Naive thymus-derived CD8-positive, alpha-beta T cell (primary cell): ENCODE measurements around the gene CTTN. TPM values are rescaled to one million over a fixed set of nuclear protein-coding genes. Genes with fewer than 3 reads are reported as not detected.

Source experiments
- ATAC-seq, 2 donors: fragments of 150-1000 bp; cut with Tn5 transposase in 1 of 2; sonication (Bioruptor Pico), chemical (Tn5 transposase) in 1 of 2; 1 replicate in 1 of 2; 2 replicates in 1 of 2; pipeline ENCODE4 v1.10.0; 2021; ENCODE audit warnings: mild to moderate bottlenecking in 2 of 2, moderate library complexity in 2 of 2
- POLR2A ChIA-PET: fragments of 350-600 bp; sonication (Branson Sonifier 250); formaldehyde crosslinking; loops from one replicate; lab custom pipeline; 2021; ENCODE audit warnings: antibody characterized with exemption; lab: Charles Lee
- DNase-seq, 10 donors: peaks; one replicate each; pipeline versions ENCODE4 v3.0.0 to v3.0.0-alpha.2; 2020 to 2022
- H3K27ac Mint-ChIP-seq, 10 donors: one replicate each; pipeline ENCODE4 v1.8.0; 2020 to 2022; ENCODE audit warnings: mild to moderate bottlenecking in 10 of 10, mixed read lengths in 10 of 10, moderate library complexity in 4 of 10, inconsistent platforms in 1 of 10
- H3K27me3 Mint-ChIP-seq, 5 donors: one replicate each; pipeline ENCODE4 v1.8.0; 2021 to 2022; ENCODE audit warnings: mixed read lengths in 5 of 5
- H3K36me3 Mint-ChIP-seq, 3 donors: one replicate each; pipeline ENCODE4 v1.8.0; 2020 to 2022; ENCODE audit warnings: mixed read lengths in 3 of 3, mild to moderate bottlenecking in 2 of 3, inconsistent platforms in 1 of 3
- H3K4me1 Mint-ChIP-seq, 4 donors: one replicate each; pipeline ENCODE4 v1.8.0; 2021 to 2022; ENCODE audit warnings: mixed read lengths in 4 of 4
- H3K4me3 Mint-ChIP-seq, 10 donors: one replicate each; pipeline ENCODE4 v1.8.0; 2020 to 2022; ENCODE audit warnings: mild to moderate bottlenecking in 10 of 10, mixed read lengths in 10 of 10, moderate library complexity in 6 of 10, inconsistent platforms in 1 of 10
- H3K9me3 Mint-ChIP-seq, 9 donors: one replicate each; pipeline ENCODE4 v1.8.0; 2020 to 2022; ENCODE audit warnings: mixed read lengths in 9 of 9, mild to moderate bottlenecking in 3 of 9, inconsistent platforms in 1 of 9, moderate library complexity in 1 of 9
- polyA plus RNA-seq, 3 donors: library from polyadenylated mRNA; unstranded; fragments of 300-500 nt; fragmentation: Illumina TruSeq; gene quantifications; one replicate each; pipeline ENCODE4 v1.2.3, GENCODE V29; 2021
- total RNA-seq, 8 experiments: library from RNA in 2 of 8; stranded (reverse) in 2 of 8; gene quantifications; one replicate each; pipeline ENCODE4 v1.2.3 and lab custom pipeline; 2021 to 2026

Gene CTTN
- total and polyA plus RNA-seq, 5 experiments from 2014 or later: 0.16 TPM; not detected in 4

DNA sequence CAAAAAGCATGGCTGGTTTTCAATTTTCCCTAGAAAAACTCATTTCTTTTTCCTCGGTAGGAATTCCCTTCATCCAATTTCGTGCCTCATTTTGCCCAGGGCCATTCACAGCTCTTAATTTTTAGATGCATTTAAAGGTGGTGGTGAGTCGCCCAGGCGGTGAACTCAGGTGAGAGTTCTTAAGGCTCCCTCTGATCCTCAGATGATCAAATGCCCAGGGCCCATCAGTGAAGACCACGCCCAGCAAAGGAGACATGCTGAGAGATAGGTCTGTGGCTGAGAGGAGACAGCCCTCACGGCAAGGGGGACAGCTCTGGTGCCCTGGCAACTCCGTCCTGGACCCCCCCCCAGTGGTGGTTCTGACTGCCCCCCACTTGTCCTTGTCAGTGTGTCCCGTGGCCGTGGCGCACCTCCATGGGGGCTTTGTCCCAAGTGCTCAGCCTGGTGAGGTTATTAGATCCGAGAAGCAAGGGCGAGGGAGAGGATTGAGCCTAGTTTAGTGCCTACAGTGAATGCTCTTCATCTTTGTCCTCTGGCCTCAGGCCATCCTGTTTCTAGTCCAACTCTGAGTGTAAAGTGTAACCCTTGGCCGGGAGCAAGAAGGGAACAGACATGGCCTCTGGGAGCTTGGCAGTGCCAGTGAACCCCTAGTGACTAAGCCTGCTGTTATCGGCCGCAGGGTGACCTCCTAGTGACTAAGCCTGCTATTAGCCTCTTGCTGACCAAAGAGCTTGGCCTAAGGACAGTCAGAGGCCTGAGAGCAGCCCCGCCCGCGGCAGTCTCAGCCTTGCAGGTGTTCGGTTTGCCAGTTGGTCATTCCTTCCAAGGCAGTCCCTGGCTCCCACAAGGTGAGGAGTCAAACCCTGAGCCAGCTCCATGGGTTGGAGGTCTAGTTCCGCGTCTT is 83.5 kb downstream of the CTTN start:
- H3K9me3 Mint-ChIP-seq: no peaks in the 10 kb centered on the region
- peaks cover 0 to 10% (median 0%) of the 10 kb centered on the region in 5 donors for H3K27me3 Mint-ChIP-seq
- H3K27ac Mint-ChIP-seq: no peak overlapping the region
- no peak overlapping the region for H3K4me3 Mint-ChIP-seq
- no peaks in the 10 kb centered on the region for H3K36me3 Mint-ChIP-seq
- DNase-seq (peak in 1 of 10 donors; percentile 51), ATAC-seq (no peak)
- H3K4me1 Mint-ChIP-seq: no peaks in the 10 kb centered on the region
- POLR2A ChIA-PET: no interaction called here

DNA sequence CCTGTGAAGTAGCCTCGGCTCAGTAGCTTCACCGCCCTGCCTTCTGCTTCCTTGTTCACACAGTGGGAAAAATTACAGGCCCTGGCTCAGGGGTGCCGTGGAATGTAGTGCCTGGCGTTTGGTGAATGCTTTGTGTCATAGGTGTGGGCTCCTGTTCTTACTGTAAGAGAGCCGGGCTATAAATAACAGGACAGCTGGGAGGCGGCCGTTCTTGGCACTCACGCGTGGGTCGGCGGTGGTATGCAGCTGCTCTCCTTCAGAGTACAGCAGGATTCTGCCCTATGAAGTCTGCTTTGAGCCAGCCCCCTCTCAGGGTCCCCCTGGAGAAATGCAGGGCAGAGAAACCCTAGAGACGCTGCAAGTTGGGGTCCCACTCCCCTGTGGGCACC is 84.2 kb downstream of the CTTN start:
- no peaks in the 10 kb centered on the region for H3K36me3 Mint-ChIP-seq
- ATAC-seq: no peak
- peaks cover 0 to 10% (median 0%) of the 10 kb centered on the region in 5 donors for H3K27me3 Mint-ChIP-seq
- peaks cover 0 to under 1% (median 0%) of the 10 kb centered on the region in 9 donors for H3K9me3 Mint-ChIP-seq
- no peak overlapping the region for H3K4me3 Mint-ChIP-seq
- POLR2A ChIA-PET: no interaction called here
- no peak overlapping the region for H3K27ac Mint-ChIP-seq
- peaks cover 0 to under 1% (median 0%) of the 10 kb centered on the region in 4 donors for H3K4me1 Mint-ChIP-seq
- DNase-seq: no peak

DNA sequence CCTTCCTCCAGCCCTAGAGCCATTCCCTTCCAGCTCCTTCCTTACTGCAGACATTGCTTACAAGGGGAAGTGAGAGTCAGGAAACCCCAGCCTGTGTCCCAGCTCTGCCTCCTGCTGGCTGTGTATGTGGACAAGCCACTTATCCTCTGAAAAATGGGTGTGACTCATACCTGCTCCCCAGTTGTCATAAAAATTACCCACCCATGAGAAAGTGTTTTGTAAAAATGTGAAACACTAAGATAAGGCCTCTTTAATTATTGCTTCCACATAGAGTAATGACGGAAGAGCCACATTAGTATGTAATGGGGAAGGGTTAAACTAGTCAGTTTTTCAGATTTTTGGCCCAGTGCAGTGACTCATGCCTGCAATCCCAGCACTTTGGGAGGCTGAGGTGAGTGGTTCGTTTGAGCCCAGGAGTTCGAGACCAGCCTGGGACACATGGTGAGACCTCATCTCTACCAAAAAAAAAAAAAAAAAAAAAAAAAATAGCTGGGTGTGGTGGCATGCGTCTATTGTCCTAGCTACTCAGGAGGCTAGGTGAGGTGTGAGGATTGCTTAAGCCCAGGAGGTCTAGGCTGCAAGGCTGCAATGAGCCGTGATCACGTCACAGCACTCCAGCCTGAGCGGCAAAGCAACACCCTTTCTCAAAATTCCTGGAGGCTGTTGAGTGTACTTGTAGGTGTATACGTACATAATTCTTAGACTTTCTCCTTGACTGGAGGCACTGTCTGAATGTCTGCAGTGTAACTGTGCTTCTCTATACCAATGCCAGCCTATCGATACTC is 84.9 kb downstream of the CTTN start:
- peaks cover 0 to 4% (median 0%) of the 10 kb centered on the region in 9 donors for H3K9me3 Mint-ChIP-seq
- DNase-seq (no peak), ATAC-seq (no peak)
- H3K27me3 Mint-ChIP-seq: peaks cover 0 to 12% (median 0%) of the 10 kb centered on the region in 5 donors
- POLR2A ChIA-PET: no interaction called here
- no peaks in the 10 kb centered on the region for H3K36me3 Mint-ChIP-seq
- H3K4me1 Mint-ChIP-seq: peaks cover 0 to 3% (median 0%) of the 10 kb centered on the region in 4 donors
- no peak overlapping the region for H3K4me3 Mint-ChIP-seq
- H3K27ac Mint-ChIP-seq: no peak overlapping the region

DNA sequence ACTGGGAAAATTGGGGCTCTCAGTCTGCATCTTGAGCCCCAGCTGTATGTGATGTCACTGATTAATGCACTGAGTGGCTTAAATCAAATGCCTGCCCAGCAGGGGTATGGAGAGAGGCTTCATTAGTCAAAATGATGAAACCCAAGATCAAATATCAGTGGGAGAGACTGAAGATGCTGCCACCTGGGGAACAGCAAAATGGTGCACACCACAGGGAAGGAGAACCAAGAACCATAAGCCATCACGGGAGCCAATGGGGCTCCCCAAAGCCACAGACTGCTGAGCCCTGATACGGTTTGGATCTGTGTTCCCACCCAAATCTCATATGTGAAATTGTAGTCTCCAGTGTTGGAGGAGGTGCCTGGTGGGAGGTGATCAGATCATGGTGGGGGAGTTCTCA is 85.6 kb downstream of the CTTN start:
- peaks cover 0 to 12% (median 0%) of the 10 kb centered on the region in 5 donors for H3K27me3 Mint-ChIP-seq
- DNase-seq: no peak
- POLR2A ChIA-PET: no interaction called here
- peaks cover 0 to 4% (median 0%) of the 10 kb centered on the region in 9 donors for H3K9me3 Mint-ChIP-seq
- no peak overlapping the region for H3K4me3 Mint-ChIP-seq
- peaks cover 0 to 3% (median 0%) of the 10 kb centered on the region in 4 donors for H3K4me1 Mint-ChIP-seq
- no peak overlapping the region for H3K27ac Mint-ChIP-seq
- no peak for ATAC-seq
- H3K36me3 Mint-ChIP-seq: no peaks in the 10 kb centered on the region

DNA sequence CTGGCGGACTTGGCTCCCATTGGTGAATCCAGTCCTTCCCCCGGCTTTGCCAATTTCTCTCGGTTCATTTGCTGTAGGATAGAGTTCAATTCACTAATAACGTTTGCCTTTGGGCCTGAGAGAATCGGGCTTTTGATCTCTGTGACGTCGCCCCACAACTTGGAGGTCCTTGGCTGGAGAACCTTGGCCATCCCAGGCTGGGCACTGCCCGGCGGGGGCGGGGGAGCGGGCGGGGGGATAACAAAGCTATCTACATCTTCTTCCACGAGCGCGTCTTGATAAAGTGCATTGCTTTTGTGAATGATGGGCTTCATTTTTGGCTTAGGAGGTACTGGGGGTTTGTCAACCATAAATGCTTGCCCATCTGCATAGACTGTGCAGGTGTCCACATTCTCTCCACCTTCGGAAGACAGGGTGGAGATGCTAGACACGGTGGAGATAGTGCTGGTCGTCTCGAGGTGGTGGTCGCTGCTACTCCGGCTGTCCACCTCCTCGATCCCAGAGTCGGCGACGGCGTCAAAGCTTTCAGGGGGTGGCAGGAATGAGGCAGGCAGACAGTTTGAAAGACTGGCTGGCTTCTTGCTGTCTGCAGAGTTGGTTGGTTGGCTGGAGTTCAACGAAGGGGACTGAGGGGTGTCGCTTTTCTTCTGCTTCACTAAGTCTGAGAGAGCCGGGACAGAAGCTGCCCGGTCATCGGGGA is 87.1 kb downstream of the CTTN start:
- peaks cover 0 to 12% (median 0%) of the 10 kb centered on the region in 5 donors for H3K27me3 Mint-ChIP-seq
- no peaks in the 10 kb centered on the region for H3K36me3 Mint-ChIP-seq
- H3K9me3 Mint-ChIP-seq: peaks cover 0 to 8% (median 0%) of the 10 kb centered on the region in 9 donors
- no peak overlapping the region for H3K27ac Mint-ChIP-seq
- no peak overlapping the region for H3K4me3 Mint-ChIP-seq
- POLR2A ChIA-PET: no interaction called here
- H3K4me1 Mint-ChIP-seq: peaks cover 0 to 3% (median 0%) of the 10 kb centered on the region in 4 donors
- ATAC-seq (no peak), DNase-seq (no peak)

DNA sequence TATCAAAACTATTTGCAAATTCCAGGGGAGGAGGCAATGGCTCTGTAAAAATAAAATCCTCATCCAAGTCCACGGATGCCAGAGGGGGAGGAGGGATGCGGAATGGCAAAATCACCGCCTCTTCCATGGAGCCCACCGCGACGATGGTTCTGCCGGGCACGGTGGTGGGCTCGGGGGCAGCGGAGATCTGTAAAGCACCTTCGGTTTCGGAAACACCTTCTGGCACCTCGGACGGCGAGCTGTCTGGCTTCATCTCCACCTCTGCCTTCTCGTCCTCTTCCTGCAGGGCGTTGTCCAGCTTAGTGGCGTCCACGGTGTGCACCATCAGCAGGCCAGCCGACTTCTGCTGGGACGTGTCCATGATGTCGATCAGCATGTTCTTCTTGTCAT is 87.7 kb downstream of the CTTN start:
- peaks cover 0 to 3% (median 0%) of the 10 kb centered on the region in 4 donors for H3K4me1 Mint-ChIP-seq
- no peak for DNase-seq
- H3K27ac Mint-ChIP-seq: no peak overlapping the region
- POLR2A ChIA-PET: no interaction called here
- H3K9me3 Mint-ChIP-seq: peaks cover 0 to 10% (median under 1%) of the 10 kb centered on the region in 9 donors
- no peak for ATAC-seq
- H3K36me3 Mint-ChIP-seq: no peaks in the 10 kb centered on the region
- no peak overlapping the region for H3K4me3 Mint-ChIP-seq
- peaks cover 0 to 12% (median 0%) of the 10 kb centered on the region in 5 donors for H3K27me3 Mint-ChIP-seq

Other genes with a start within 250 kb of the CTTN start
- 10 to 100 TPM; 34.7 to 37.8 TPM for gene FADD, start 195.2 kb upstream of the CTTN start, total RNA-seq
- gene FADD, start 195.2 kb upstream of the CTTN start, polyA plus RNA-seq: 10 to 100 TPM in 1 of 3 donors, 1 to 10 TPM in 2; 7.2 to 19.3 (median 8.4) TPM
- 10 to 100 TPM; 60.3 to 64.8 TPM for gene PPFIA1, start 127.8 kb upstream of the CTTN start, total RNA-seq
- gene PPFIA1, start 127.8 kb upstream of the CTTN start, polyA plus RNA-seq: 10 to 100 TPM in 2 of 3 donors, 1 to 10 TPM in 1; 6.8 to 15.0 (median 10.3) TPM